Stimulated activated memory B cell treated with anti-CD40 and anti-IgM and Interleukin-4, amounts not matched to agents 10 μg/mL and 1 μg/mL and 100 μg/mL, for 72 hours (primary cell): ENCODE data around the gene GLRX.
A peak's percentile ranks its signal among the peaks of the same experiment; 100 is the strongest.

Experiments
- ATAC-seq: fragments of 150-1000 bp; cut with Tn5 transposase; 2 replicates; pipeline ENCODE4 v1.10.0; 2021
- H3K27ac Mint-ChIP-seq: one replicate; pipeline ENCODE4 v1.8.0; 2022; ENCODE audit warnings: mild to moderate bottlenecking, mixed read lengths
- H3K27me3 Mint-ChIP-seq: one replicate; pipeline ENCODE4 v1.8.0; 2022; ENCODE audit warnings: mixed read lengths
- H3K36me3 Mint-ChIP-seq: one replicate; pipeline ENCODE4 v1.8.0; 2022; ENCODE audit warnings: mixed read lengths
- H3K4me1 Mint-ChIP-seq: one replicate; pipeline ENCODE4 v1.8.0; 2022; ENCODE audit warnings: mixed read lengths
- H3K4me3 Mint-ChIP-seq: one replicate; pipeline ENCODE4 v1.8.0; 2022; ENCODE audit warnings: mild to moderate bottlenecking, moderate library complexity, mixed read lengths
- H3K9me3 Mint-ChIP-seq: one replicate; pipeline ENCODE4 v1.8.0; 2022; ENCODE audit warnings: mixed read lengths

Gene GLRX

DNA sequence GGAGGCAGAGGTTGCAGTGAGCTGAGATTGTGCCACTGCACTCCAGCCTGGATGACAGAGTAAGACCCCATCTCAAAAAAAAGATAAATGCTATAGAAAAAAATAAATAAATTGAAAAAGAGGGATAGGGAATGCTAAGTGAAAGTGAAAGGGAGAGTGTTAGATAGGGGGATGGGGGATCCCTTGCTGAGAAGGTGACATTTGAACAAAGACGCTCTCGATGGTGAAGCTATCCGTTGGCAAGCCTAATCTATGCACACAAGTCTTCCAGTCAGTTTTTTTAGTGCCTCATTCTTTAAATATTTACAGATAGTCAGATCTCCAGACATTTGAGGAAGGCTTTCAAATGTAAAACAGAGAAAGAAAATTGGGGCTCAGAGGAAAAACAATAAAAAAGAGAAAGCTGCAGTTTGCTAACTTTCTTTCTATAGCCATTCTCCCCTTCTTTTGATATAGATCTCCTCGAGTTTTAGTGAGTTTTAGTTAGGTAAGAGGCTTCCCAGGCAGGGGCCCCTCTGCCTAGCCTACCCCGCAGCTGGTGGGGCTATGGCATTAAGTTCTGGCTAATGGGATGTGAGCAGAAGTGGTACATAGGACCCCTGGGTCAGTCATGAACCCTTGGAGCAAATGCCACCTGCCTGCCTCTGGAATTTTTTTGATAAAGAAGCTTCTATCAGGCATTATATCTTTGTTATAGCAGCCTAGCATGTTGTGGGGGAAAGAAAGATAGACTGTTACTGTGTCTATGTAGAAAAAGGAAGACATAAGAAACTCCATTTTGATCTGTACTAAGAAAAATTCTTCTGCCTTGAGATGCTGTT lies 12.0 kb downstream of the GLRX start:
- no peaks in the 10 kb centered on the region for H3K9me3 Mint-ChIP-seq
- no peaks in the 10 kb centered on the region for H3K27me3 Mint-ChIP-seq
- no peak for ATAC-seq
- H3K4me1 Mint-ChIP-seq, result peaks cover 59% of the 10 kb centered on the region
- peaks cover 18% of the 10 kb centered on the region for H3K36me3 Mint-ChIP-seq
- H3K27ac Mint-ChIP-seq, result peak overlapping the region; percentile 90
- no peak overlapping the region for H3K4me3 Mint-ChIP-seq

DNA sequence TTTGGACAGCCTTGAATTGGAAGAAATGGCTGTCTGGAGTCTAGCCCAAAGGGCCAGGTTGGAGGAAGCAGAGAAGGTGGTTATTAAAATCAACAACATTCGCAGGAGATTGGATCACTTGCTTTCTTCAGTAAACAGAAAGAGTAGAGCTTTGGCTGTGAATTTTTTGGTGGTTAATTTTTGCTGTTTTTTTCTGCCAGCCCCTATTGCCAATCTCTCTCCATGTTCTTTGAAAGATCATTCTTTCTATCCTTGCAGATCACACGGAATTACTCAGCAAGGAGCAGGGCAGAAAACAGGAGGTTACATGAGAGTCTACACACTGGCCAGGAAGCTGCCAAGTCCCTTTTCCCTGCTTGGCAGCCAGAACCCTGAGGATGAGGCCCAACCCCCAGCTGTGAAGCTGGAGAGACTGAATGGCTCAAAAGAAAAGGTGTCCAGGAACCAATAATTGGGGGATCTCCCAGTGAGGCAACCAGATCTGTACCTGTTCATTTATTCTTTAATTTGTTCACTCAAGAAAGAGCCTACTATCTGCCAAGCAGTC lies 13.0 kb downstream of the GLRX start:
- H3K36me3 Mint-ChIP-seq, result peaks cover 16% of the 10 kb centered on the region
- peak overlapping the region; percentile 90 for H3K27ac Mint-ChIP-seq
- H3K27me3 Mint-ChIP-seq, result no peaks in the 10 kb centered on the region
- H3K4me3 Mint-ChIP-seq, result peak overlapping the region; percentile 64
- H3K9me3 Mint-ChIP-seq, result peaks cover 3% of the 10 kb centered on the region
- H3K4me1 Mint-ChIP-seq, result peaks cover 54% of the 10 kb centered on the region
- no peak for ATAC-seq

DNA sequence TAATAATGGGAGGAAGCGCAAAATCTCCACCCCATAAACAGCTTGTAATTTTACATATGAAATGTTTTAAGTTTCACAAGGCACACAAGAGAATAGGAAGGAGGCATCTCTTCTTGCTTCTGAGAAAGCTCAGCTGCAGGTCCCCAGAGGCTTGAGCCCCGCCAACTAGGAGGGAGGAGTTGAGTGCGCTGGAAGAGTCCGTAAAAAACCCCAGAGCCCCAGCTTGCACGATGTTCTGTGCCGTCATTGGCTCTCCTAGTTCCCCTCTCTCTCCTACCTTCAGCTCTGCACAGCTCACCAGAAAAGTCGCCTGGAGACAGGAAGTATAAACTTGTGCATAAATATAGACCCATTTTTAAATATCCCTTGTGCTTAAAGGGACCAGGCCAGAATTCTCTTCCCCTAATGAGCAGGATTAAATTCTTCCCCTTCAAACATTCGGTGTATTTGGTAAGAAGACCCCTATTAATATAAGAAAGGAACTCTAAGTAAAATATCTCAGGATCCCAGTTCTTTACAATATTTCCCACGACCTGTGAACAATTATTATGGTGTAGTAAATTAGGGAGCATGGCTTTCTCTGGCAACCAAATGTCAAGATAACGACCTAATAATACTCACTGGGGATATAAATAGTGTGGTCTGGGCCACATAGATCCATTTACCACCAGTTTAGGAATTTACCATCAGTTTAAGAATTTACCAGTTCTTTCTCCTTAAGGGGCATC lies 13.7 kb downstream of the GLRX start:
- Mint-ChIP-seq H3K27ac (peak overlapping the region; percentile 90), H3K9me3 (peaks cover 3% of the 10 kb centered on the region), H3K4me3 (peak overlapping the region; percentile 64), H3K27me3 (no peaks in the 10 kb centered on the region), H3K4me1 (peaks cover 50% of the 10 kb centered on the region), H3K36me3 (peaks cover 11% of the 10 kb centered on the region)
- peak; percentile 100 for ATAC-seq

DNA sequence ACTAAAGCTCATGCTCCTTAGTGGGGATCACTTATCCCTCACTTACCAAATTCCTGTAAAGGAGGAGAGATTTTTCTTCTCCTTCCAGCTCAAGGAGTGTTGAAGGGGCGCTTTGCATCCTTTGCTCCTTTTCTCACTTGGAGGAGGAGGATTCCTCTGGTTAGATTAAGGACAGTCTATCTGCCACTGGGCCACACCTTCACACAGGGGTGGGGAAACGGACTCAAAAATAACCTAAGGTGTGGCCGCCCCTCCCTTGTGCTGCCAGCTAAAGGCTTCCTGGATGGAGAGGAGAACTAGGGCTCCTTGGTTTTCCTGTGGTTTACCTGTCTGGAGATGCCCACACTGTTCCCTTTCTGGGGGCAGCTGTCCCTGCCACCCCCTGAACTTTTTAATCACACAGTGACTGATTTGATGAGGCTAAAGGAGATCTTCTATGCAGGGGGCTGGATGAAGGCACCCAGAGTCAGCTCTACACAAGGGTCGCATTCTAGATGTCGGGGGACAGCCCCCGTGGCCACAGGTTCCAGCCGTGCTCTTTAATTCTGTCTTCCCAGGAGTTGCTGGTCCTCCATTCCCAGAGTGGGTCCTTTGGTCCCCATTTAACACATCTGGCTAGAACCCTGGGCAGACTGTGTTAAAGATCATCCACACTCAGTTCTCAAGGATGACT lies 14.4 kb downstream of the GLRX start:
- Mint-ChIP-seq H3K4me3 (peak overlapping the region; percentile 64), H3K4me1 (peaks cover 50% of the 10 kb centered on the region), H3K27ac (peak overlapping the region; percentile 90), H3K9me3 (peaks cover 3% of the 10 kb centered on the region), H3K27me3 (no peaks in the 10 kb centered on the region), H3K36me3 (peaks cover 7% of the 10 kb centered on the region)
- no peak for ATAC-seq

DNA sequence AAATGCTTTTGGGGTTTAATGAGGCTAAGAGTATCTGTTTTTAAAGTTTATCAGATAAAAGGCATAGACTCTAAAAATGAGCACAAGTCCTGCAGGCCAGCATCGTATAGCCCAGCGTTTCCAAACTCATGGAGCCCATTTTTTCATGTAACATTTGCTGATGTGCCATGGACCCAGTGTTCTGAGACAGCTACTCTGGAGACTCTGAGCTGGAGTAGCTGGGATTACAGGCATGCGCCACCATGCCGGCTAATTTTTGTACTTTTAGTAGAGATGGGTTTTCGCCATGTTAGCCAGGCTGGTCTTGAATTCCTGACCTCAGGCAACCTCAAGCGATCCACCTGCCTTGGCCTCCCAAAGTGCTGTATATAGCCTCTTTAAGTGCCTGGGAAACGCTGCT lies 15.8 kb downstream of the GLRX start:
- peaks cover 41% of the 10 kb centered on the region for H3K4me1 Mint-ChIP-seq
- no peak for ATAC-seq
- H3K36me3 Mint-ChIP-seq, result peaks cover 2% of the 10 kb centered on the region
- no peak overlapping the region for H3K4me3 Mint-ChIP-seq
- H3K27me3 Mint-ChIP-seq, result no peaks in the 10 kb centered on the region
- H3K27ac Mint-ChIP-seq, result no peak overlapping the region
- peaks cover 3% of the 10 kb centered on the region for H3K9me3 Mint-ChIP-seq

DNA sequence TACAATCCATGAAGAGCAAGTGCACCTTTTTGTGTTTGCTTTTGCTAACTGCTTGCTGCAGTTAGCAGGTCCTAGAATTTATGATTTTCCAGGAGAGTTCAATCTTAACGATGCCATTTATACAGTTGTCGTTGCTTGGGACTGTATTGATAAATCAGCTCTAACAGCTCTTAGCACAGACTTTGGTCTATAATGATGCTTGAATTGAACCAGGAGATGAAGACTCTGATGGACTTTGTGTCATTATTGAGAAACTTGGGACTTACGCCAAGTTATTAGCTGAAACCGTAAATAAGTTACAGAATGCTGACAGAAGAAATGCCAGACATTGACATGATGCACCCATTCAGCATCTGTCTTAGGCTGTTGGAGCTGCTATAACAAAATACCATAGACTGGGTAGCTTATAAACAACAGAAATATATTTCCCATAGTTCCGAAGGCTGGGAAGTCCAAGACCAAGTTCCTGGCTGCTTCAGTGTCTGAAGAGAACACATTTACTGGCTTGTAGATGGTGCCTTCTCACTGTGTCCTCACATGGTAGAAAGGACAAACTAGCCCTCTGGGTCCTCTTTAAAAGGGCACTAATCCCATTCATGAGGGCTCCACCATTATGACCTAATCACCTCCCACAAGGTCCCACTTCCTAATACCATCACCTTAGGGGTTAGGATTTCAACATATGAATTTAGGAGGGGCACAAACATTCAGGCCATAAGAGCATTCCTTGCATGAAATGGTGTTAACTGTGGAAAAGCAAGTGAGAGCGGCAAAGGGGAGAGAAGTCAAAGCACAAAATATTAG lies 17.6 kb downstream of the GLRX start:
- H3K27me3 Mint-ChIP-seq, result no peaks in the 10 kb centered on the region
- H3K36me3 Mint-ChIP-seq, result no peaks in the 10 kb centered on the region
- no peak overlapping the region for H3K27ac Mint-ChIP-seq
- ATAC-seq, result no peak
- peaks cover 23% of the 10 kb centered on the region for H3K4me1 Mint-ChIP-seq
- no peak overlapping the region for H3K4me3 Mint-ChIP-seq
- H3K9me3 Mint-ChIP-seq, result peaks cover 3% of the 10 kb centered on the region

DNA sequence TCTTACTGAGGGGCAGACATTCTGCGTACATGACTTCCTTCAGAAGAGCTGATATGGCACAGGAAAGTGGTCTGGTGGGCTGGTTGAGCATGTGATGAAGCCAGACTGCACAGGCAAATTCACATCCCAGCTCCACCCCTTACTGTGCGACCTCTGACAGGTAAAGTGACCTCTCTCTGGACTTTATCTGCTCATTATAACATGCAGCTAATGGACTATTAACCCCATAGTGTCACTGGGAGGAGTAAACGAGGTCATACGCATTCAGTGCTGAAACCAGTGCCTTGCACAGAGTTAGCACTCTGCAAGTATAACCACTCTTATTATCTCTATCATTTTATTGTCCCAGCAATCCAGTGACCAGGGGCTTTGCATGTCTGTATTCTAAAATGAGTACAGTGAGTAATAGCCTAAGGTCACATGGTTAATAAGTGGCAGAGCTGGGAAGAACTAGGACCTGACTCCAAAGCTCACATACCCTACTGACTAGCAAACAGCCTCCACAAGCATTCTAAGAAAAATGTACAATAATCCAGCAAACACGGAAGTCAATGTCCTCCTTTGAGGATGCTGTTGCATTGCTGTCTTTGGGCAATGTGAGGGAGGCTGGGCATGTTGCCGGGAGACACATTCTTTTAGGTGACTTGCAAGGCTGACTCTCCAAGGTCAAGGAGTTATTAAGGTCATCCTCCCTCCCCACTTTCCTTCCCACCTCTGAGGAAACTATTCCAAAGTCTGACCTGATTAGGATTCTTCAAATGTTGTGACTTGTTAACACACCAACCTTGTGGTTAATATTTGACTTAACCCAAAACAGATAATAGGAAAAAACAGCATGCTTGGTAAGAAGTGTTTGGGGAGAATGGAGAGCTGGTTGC lies 19.0 kb downstream of the GLRX start:
- H3K27ac Mint-ChIP-seq, result no peak overlapping the region
- H3K27me3 Mint-ChIP-seq, result no peaks in the 10 kb centered on the region
- peaks cover 3% of the 10 kb centered on the region for H3K9me3 Mint-ChIP-seq
- H3K36me3 Mint-ChIP-seq, result no peaks in the 10 kb centered on the region
- H3K4me3 Mint-ChIP-seq, result no peak overlapping the region
- ATAC-seq, result no peak
- peaks cover 9% of the 10 kb centered on the region for H3K4me1 Mint-ChIP-seq

DNA sequence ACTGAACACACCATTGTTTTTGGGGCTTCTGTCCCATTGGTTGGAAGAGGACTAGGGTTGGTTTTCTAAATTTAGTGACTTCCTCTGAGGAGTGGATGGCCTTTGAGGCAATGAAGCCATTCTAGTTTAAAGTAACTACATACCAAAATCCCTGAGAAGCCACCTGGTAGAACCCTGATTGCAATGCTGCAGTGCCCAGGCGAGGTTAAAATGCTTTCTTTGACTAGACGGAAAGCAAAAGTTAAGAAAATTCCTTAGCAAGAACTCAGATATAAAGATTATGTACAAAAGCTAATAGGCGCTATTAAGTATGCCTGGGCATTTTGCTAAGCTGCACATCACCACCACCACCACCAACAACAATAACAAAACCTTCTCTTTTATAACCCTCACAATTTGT lies 20.6 kb downstream of the GLRX start:
- Mint-ChIP-seq H3K9me3 (peaks cover 3% of the 10 kb centered on the region), H3K36me3 (no peaks in the 10 kb centered on the region), H3K4me3 (no peak overlapping the region), H3K27ac (no peak overlapping the region), H3K4me1 (no peaks in the 10 kb centered on the region), H3K27me3 (no peaks in the 10 kb centered on the region)
- no peak for ATAC-seq

DNA sequence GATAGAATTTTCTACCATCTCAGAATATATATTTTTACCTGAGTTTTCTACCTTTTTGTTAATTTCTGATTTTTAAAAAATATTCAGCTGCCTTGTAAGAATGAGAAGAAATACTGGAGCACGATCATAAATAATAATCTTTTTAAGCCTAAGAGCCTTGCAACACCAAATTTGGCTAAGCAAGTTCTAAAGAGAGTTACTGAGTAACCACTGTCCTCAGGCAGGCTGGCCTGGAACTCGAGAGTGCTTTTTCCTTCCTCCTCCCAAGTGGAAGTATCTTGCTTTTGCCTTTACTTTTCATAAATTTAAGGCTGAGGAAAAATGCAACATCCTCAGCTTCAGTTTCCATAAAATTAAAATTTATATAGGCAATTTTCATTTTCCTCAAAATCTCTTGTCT lies 21.0 kb downstream of the GLRX start:
- H3K27ac Mint-ChIP-seq, result no peak overlapping the region
- ATAC-seq, result no peak
- no peaks in the 10 kb centered on the region for H3K36me3 Mint-ChIP-seq

DNA sequence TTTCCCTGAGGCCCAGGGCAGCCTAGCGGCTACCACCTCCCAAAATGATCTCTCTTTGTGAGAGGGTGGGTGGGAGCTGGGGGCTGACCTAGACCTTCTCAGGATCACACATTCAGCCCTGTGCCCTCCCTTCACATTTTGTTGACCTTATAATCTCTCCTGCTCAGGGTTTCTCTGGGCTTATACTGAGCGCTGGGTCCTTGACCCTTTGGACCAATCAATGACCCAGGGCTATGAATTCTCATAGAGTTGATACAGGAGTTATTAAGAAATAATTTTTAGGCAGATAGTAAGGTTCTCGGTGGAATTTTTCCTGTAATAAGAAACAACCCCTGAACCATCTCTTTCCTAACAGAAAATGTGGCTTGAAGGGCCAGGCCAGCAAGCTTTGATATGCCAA lies 22.0 kb downstream of the GLRX start:
- ATAC-seq, result no peak
- Mint-ChIP-seq H3K4me1 (no peaks in the 10 kb centered on the region), H3K9me3 (peaks cover 3% of the 10 kb centered on the region), H3K36me3 (no peaks in the 10 kb centered on the region), H3K27ac (no peak overlapping the region), H3K27me3 (no peaks in the 10 kb centered on the region), H3K4me3 (no peak overlapping the region)

More for the DNA sequence above, 21.0 kb downstream of the GLRX start:
- Mint-ChIP-seq H3K4me1 (no peaks in the 10 kb centered on the region), H3K27me3 (no peaks in the 10 kb centered on the region), H3K9me3 (peaks cover 3% of the 10 kb centered on the region), H3K4me3 (no peak overlapping the region)

DNA sequence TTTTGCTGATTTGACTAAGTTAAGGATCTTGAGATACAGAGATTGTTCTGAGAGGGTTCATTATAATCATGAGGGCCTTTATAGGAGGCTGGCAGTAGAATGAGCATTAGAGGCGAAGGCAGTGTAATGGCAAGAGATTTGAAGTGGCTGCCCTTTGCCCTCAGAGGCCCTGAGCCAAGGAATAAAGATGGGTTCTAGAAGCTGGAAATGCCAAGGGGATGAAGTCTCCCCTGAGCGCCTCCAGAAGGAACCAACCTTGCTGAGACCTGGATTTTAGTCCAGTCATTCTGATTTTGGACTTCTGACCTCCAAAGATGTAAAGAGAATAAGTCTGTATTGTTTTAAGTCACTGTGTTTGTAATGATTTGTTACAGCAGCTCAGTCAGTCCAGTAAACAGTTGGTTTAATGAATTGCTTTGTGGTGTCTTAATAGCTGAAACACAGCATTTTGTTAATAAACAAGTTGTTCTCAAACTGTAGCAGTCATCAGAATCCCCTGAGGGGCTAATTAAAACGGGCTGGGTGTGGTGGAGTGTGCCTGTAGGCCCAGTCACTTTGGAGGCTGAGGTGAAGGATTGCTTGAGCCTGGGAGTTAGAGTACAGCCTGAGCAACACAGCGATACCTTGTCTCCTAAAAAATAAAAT lies 23.2 kb downstream of the GLRX start:
- ATAC-seq, result no peak
- H3K27ac Mint-ChIP-seq, result no peak overlapping the region
- no peak overlapping the region for H3K4me3 Mint-ChIP-seq
- H3K36me3 Mint-ChIP-seq, result no peaks in the 10 kb centered on the region
- H3K9me3 Mint-ChIP-seq, result no peaks in the 10 kb centered on the region
- H3K27me3 Mint-ChIP-seq, result no peaks in the 10 kb centered on the region
- no peaks in the 10 kb centered on the region for H3K4me1 Mint-ChIP-seq

DNA sequence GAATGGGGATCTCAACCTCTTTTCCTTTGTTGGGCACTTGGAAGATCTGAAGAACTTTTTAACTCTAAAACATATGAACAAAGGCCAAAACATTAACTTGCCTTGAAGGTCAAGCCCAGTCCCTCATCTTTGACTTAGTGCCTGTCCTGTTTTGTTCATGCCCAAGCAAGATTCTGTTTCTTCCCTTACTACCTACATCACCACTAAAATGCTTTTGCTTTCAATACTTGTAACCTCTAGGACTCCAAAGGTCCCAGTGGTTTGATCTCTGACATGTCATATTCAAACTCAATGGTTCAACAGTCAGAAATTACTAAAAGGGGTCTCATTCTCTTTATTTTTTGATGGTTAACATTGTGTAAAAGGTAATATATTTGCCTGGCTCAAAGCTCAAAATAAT lies 24.0 kb downstream of the GLRX start:
- H3K4me1 Mint-ChIP-seq, result no peaks in the 10 kb centered on the region
- no peak overlapping the region for H3K4me3 Mint-ChIP-seq
- H3K36me3 Mint-ChIP-seq, result no peaks in the 10 kb centered on the region
- H3K27me3 Mint-ChIP-seq, result no peaks in the 10 kb centered on the region
- ATAC-seq, result no peak
- H3K27ac Mint-ChIP-seq, result no peak overlapping the region
- no peaks in the 10 kb centered on the region for H3K9me3 Mint-ChIP-seq

DNA sequence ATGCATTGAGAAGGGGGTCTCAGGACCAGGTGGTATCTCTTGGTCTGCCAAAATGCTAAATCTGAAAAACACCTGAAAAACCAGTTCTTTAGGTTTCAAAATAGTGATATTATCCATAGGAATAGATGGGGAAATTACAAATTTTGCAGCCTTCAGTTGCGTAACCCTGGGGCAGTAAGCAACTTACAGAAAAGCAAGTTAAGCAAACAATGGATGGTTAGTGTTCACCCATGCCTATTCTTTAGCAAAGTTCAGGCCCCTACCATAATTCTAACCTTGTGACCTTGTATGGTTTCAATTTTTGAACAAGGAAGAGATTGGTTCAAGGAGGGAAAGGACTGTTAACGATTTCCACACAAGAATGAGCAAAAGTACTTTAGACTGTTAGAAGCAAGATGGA lies 24.5 kb downstream of the GLRX start:
- Mint-ChIP-seq H3K27me3 (no peaks in the 10 kb centered on the region), H3K27ac (no peak overlapping the region), H3K36me3 (no peaks in the 10 kb centered on the region), H3K4me3 (no peak overlapping the region), H3K9me3 (no peaks in the 10 kb centered on the region), H3K4me1 (no peaks in the 10 kb centered on the region)
- ATAC-seq, result no peak

DNA sequence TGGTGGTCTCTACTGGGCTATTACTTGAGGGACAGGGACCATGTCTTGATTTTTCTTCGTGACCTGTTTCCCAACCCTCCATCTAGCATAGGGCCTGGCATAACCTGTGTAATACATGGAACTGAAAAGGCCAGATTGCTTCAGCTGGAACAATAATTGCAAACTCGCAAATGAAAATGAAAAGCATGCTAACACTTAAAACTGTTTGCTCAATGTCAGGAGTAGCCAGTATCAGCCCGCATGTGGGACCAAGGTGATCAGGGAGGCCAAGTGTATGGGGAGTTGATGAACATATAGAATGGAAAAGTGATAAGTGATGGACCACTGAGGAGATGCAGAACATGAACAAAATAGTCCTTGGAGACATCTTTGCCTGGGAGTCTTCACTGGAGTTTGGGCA lies 25.2 kb downstream of the GLRX start:
- no peak for ATAC-seq
- H3K4me3 Mint-ChIP-seq, result no peak overlapping the region

More for the DNA sequence above, 25.2 kb downstream of the GLRX start:
- Mint-ChIP-seq H3K9me3 (no peaks in the 10 kb centered on the region), H3K4me1 (no peaks in the 10 kb centered on the region), H3K27ac (no peak overlapping the region), H3K36me3 (no peaks in the 10 kb centered on the region), H3K27me3 (no peaks in the 10 kb centered on the region)
